ENCODE data around the gene ABCA12.
A peak's percentile ranks its signal among the peaks of the same experiment; 100 is the strongest.

- no peak for TF ChIP-seq TAF1 (IDR thresholded peaks at IDR 0.05; ENCODE audit: low read depth)
- TF ChIP-seq YY1 (IDR thresholded peaks at IDR 0.05; ENCODE audit: low read depth): no peak
- TF ChIP-seq EP300 (IDR thresholded peaks at IDR 0.05; ENCODE audit: borderline replicate concordance): no peak
- no peak for TF ChIP-seq ZBTB7A (IDR thresholded peaks at IDR 0.05; ENCODE audit: low read depth)
- no peak for TF ChIP-seq TCF12 (IDR thresholded peaks at IDR 0.05; ENCODE audit: low read depth)
- no peak for TF ChIP-seq FOXM1 (IDR thresholded peaks at IDR 0.05; ENCODE audit: borderline replicate concordance, low read depth)
- TF ChIP-seq CREB1 (IDR thresholded peaks at IDR 0.05; ENCODE audit: low read depth): no peak
- TF ChIP-seq USF1 (IDR thresholded peaks at IDR 0.05): no peak
- TF ChIP-seq TEAD4 (IDR thresholded peaks at IDR 0.05): peak; percentile 75
- TF ChIP-seq REST (IDR thresholded peaks at IDR 0.05; ENCODE audit: low read depth): no peak
- TF ChIP-seq RAD21 (IDR thresholded peaks at IDR 0.05; ENCODE audit: low read depth): no peak
- no peak for TF ChIP-seq MAX (IDR thresholded peaks at IDR 0.05)
Observed at GRCh38 chr2:214989187-214989586, 149.2 kb downstream of the ABCA12 start.

Measured in Ishikawa (cell line).